Stimulated activated CD8-positive, alpha-beta memory T cell treated with anti-CD3 and anti-CD28 coated beads, Interleukin-4, amount 100 ng/mL, for 48 hours (primary cell): Measurements from ENCODE around the gene SKP2.
"Not testable (repeated sequence)": the region's sequence is repeated elsewhere in the genome, so short reads cannot be mapped to it uniquely, and the experiment has no call there.

Experiments used
- DNase-seq: peaks from one replicate; pipeline ENCODE4 v3.0.0-alpha.2; 2020

Gene SKP2

DNA sequence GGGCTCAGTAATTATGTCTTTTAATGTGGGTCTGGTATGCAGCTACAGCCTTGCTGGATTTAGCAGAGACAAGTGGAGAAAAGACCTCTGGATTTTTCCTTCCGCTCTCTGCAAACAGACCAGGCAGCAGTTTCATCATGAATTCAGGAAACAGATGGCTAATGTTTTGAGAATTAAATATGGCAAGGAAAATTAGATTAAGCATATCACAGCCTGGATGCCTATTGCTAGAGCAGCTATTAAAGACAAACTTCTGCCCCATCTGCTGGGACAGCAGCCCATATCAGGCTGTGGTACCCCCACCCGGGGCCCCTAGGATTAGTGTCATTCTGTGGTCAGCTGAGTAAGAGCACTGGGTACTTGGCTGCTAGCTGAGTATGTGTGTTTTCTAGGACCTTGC is 6.2 kb downstream of the SKP2 start:
- no peak for DNase-seq

DNA sequence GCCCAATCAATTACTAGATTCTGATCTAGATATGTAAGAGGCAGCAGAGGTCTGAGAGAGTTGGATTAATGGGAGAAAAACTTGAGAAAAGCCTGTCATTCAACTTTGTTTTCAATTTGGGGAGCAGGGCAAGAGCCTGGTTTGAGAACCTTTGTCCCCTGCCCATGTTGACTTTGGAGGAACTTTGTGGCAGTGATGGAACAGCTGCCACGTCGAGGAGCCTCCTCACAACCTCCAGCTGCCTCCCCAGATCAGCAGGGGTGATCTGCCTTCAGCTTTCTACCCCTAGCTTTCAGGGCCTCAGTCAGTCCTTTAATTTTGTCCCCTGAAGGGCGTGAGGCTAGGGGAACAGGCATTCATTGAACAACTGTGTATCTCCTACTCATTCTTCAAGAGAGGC is 8.7 kb downstream of the SKP2 start:
- no peak for DNase-seq

DNA sequence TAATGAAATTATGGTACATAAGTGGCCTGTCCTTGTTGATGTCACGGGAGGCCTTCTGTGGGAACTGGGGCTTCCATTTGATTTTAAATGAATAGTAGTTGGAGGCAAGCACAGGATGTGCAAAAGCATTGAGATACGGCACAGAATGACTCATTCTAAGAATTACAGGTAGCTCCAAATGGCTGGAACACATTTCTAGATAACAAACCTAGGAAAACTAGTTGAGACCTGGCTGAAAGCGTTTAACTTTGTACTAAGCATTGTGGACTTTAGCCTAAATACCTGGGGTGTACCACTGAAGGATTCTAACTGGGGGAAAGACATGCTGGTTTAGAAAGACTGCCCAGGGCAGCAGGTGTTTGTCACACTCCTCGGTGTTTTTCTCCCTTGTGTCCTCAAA is 9.4 kb downstream of the SKP2 start:
- DNase-seq: no peak

- no peak for DNase-seq
Measured at GRCh38 chr5:36162810-36163486, 11.0 kb downstream of the SKP2 start.

GRCh38 chr5:36164461-36164860 is 12.6 kb downstream of the SKP2 start:
- no peak for DNase-seq

GRCh38 chr5:36168737-36169136 is 16.8 kb downstream of the SKP2 start:
- DNase-seq: no peak

- DNase-seq: no peak
Measured at GRCh38 chr5:36170832-36171424, 19.0 kb downstream of the SKP2 start.

GRCh38 chr5:36172599-36172998 is 20.7 kb downstream of the SKP2 start:
- no peak for DNase-seq

DNA sequence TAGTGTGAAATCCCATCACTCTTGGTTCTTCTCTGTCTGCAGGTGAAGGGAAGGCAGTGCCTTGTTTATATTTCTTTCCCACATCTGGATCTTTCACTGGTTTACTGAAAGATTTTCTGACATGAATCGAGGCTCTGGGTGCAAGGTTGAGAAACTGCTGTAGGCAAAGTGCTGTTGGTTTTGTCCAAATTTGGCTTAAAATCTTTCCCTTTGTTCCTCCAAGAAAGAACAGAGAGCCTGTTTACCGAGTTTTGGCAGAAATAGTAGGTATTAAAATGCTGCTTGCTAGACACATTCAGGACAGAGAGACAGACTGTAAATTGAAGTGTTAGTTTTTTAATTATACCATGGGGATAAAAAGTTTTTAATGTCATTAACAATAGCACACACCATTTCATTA is 21.5 kb downstream of the SKP2 start:
- DNase-seq: no peak

GRCh38 chr5:36174119-36174518 is 22.2 kb downstream of the SKP2 start:
- DNase-seq: no peak

GRCh38 chr5:36175043-36175442 is 23.1 kb downstream of the SKP2 start:
- no peak for DNase-seq

- no peak for DNase-seq
Measured at GRCh38 chr5:36177154-36177553, 25.2 kb downstream of the SKP2 start.

DNA sequence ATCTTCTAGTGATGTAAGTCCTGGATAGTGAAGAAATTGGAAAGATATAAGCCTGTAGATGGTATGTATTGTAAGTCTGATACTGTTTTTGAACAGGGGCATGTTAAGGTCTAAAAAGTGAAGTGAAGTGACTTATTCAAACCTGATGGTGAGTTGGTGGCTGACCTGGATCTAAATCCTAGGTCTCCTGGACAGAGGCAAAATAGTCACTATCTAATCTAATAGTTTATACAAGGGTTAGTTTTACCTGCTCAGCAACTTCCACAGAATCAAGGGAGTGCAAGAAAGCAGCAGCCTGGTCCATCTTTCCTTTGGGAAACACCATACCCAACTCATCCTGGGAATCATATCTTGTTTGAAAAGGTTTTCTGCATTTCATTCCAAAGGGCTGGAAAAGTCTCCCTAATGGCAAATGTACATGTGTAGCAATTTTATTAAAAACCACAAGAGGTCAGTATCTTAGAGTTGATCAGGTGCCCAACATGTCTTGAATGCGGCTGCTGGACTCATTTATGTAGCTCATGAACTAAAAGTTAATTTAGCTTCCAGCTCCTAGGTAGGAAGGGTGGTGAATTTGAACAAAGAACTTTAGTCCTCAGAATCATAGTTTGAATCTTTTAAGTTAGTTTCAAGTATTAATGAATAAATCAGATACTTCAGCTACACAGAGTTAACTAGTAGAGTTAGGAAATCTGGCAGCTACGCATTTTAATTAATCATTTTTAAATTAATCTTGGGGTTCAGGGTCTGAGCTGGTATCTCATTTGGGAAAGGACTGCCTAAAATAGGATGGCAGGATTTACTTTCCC is 26.0 kb downstream of the SKP2 start:
- DNase-seq: no peak

GRCh38 chr5:36178524-36178890 is 26.6 kb downstream of the SKP2 start:
- DNase-seq: no peak

DNA sequence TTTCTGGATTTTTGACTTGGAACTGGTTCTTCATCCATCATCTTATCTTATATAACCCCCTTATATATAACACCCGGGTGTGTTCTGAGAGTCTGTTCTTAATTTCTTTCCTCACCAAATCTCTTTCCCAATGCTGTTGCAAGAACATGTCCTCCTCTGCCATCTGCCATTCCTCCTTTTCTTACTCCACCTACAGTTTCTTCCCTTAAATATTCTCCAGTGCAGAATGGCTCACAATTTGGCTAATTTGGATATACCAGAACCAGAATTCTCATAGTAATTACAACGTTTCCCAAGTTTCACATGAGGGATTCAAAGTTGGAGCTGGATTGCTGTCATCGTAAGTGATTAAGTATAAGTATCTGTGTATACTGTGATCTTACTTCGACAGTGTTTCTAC is 28.0 kb downstream of the SKP2 start:
- DNase-seq: no peak

GRCh38 chr5:36180556-36181350 is 28.8 kb downstream of the SKP2 start:
- DNase-seq: no peak

DNA sequence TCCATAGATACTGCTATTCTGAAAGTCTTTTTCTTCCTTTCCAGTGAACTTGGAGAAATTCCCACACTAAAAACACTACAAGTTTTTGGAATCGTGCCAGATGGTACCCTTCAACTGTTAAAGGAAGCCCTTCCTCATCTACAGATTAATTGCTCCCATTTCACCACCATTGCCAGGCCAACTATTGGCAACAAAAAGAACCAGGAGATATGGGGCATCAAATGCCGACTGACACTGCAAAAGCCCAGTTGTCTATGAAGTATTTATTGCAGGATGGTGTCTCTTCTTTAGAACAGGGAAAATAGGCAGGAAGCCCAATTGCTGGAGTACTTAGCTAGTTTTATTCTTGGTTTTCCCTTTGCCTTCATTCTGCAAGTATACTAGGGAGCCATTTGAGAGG is 29.9 kb downstream of the SKP2 start:
- no peak for DNase-seq

GRCh38 chr5:36184408-36184807 is 32.5 kb downstream of the SKP2 start:
- DNase-seq: not testable (repeated sequence)

GRCh38 chr5:36193746-36194145 is 41.8 kb downstream of the SKP2 start:
- DNase-seq: no peak

DNA sequence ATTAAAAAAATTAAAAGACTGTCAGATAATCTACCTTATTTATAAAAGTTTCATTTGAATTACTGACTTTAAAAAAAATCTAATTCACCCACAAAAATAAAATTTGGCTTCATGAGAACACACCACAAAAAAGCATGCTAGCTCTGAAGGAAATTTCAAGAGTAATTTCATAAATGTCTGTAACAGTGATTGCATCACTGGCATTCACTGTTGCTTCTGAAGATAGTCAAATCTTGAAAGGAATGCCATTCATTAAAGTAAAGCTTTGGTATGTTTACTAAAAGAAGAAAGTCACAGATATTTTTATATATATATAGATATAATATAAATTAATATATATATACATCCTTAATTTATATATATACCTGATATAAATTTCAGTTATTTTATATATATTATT is 46.4 kb downstream of the SKP2 start:
- no peak for DNase-seq

- not testable (repeated sequence) for DNase-seq
Measured at GRCh38 chr5:36198783-36199182, 46.9 kb downstream of the SKP2 start.

GRCh38 chr5:36199620-36200019 is 47.7 kb downstream of the SKP2 start:
- no peak for DNase-seq

GRCh38 chr5:36200513-36200912 is 48.6 kb downstream of the SKP2 start:
- no peak for DNase-seq
